ENCODE measurements around the gene AGBL1.
"Not testable (repeated sequence)": the region's sequence is repeated elsewhere in the genome, so short reads cannot be mapped to it uniquely, and the experiment has no call there.

AGBL1 gene

DNA sequence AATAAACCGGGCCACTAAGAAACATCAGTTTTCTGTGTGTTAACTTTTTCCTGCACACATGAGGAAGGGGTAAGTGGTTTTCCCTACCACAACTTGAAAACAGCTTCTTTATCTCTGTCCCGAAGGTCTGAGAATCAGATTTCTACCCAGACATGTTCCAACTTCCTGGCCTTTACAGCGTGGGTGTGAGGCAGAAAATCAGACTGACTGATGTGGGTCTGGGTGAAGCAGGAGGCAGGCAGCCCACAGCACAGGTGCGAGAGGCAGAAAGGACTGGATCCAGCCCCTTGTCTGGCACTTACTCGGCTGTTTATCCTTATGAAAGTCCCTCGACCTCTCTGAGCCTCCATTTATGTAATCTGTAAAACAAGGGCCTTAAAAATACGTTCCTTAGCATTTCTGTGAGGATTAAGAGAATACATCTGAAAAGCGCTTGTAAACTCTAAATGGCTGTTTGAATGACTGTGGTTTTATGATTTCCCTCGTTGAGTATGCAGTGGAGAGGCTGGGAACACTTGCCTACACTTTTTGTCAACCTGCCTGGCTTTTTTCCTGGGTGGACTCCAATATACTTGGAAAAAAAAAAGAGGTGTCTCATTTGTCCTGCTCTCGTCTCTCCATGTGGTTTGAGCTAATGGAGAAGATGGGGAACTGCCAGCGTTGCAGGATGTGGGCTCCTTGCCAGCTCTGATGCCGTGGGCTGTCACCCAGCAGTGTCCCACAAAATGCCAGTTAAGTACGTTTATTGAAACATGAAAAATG, 3.1 kb downstream of the AGBL1 start:
- DNase-seq (ENCODE audit: low read depth in 3 of 3), result no peak

DNA sequence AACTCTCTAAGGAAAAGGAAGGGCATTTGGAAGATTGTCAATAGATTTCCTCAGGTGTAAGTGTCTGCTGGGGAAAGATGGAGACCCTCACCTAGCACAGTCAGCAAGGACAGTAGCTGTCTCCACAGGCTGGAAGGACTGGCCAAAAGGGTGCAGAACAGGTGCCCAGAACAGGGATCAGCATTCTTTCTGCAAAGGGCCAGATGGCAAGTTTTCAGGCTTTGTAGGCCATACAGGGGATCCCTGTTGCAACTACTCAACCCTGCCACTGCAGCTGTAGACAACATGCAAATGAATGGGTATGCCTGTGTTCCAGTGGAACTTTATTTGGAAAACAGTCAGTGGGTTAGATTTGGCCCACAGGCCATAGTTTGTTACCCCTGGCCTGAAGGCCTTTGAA, 8.1 kb downstream of the AGBL1 start:
- no peak for DNase-seq (ENCODE audit: low read depth in 3 of 3)

DNA sequence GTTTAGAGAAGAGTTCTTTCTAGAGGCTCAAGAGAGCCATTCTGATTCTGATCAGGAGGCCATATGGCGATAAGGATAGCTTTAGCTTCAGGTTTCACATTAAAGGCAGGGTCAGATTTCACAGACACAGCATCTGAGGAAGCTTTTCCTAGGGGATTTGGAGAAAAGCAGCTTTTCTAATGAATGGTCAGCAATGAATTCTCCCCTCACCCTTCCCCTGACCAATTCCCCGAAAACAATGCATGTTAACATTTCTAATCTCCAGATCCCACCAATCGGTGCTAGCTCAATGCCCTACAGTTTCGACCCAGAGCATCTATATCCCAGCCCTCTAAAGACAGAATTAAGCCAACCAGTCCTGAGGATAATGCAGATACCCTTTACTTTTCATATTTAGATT, 9.8 kb downstream of the AGBL1 start:
- no peak for DNase-seq (ENCODE audit: low read depth in 3 of 3)

DNA sequence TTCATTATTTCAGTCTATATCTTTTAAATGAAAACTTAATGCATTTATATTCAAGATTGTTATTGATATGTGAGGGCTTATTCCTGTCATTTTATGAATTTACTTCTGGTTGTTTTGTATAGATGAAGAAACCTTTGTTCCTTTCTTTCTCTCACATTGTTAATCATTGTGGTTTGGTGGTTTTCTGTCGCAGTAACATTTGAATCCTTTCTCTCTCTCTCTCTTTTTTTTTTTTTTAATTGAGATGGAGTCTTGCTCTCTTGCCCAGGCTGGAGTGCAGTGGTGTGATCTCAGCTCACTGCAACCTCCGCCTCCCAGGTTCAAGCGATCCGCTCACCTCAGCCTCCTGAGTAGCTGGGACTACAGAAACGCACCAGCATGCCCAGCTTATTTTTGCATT, 22.1 kb downstream of the AGBL1 start:
- DNase-seq (ENCODE audit: low read depth in 3 of 3), result no peak

DNA sequence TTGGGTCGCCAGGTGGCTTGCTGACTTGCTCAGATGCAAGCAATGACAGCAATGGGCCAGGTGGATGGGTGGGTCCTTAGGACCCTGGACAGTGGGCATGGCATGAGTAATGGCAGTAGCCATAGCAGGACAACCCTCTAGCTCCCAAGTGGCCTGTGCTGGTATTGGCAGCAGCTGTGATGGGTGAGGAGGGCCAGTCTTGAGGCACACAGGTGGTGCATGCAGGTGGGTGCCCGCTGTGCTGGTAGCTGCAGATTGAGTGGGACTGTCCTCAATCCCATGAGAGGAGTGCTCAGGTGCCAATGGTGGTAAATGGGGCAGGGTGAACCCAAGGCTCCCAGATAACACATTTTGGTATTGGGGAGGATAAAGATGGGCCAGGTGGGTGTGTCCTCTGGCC, 24.2 kb downstream of the AGBL1 start:
- DNase-seq (ENCODE audit: low read depth in 3 of 3), result no peak

DNA sequence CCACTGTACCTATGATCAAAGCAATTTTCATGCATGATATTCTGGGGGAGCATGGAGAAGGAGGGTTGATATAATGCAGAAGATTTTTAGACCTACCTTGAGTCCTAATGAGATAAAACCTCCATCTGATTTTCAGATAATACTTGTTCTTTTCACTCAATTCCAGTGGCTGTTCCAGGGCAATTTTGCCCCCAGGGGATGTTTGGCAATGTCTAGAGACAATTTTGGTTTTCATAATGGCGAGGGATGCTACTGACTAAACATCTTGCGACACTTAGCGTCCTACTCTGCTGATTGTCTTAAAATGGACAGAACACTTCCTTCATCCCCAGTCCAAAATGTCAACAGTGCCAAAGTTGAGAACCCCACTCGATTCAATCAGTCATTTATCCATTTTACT, 26.6 kb downstream of the AGBL1 start:
- DNase-seq (ENCODE audit: low read depth in 3 of 3), result no peak

DNA sequence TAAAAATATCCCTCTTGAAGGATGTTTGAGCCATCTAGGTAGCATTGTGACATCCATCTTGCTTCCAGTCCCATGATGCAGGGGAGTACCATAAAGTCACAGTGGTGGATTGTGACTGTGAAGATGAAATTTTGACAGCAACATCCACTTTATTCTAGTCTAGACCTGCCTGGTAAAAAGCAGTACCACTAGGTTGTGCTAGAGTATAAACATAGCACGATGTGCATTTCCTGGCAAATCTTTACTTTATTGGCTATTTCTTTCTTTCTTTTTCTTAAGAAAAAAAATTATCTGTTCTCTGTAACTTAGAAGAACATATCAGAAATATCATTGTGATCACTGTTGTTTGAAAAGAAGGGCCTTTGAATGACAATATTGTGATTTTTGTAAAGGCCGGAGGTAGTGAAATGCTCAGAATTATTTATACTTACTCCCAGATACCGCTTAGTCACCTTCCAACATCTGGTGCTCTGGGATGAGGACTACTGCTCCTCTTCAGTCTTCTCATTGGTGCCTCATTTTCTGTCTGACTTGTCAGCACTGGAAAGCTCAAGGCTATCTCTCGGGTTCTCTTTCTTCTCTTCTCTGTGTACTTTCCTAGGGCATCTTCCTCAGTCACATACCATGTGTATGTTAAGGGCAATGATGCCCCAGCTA, 35.6 kb downstream of the AGBL1 start:
- no peak for DNase-seq (ENCODE audit: low read depth in 3 of 3)

DNA sequence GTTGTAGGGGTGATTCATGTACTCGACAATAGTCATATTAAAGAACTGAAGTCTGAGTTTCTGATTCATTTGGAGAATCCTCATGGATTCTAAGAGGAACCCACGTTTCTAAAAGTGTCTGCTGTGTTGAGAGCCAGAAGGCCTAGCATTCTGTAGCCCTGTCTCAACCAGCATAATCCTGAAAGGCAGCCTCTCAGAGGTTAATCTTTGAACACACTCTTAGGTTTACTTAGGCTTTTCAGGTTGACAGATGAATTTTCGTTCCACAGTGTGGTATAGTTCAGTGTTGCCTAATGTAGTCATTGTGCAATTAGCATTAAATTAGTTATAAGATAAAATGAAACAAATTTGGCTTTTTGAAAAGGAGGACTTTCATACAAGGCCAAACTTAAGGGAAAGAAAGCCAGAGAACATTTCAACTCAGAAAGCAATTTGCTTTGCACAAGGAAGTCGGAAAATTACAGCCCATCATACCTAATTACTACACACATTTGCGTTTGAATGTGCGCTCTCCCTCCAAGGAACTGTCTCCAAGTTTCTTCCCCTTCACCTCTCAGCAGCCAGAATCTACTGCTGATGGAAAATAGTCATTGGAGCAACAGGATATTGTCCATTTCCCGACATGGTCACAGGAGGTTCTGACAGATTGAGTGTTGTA, 42.0 kb downstream of the AGBL1 start:
- no peak for DNase-seq (ENCODE audit: low read depth in 3 of 3)

DNA sequence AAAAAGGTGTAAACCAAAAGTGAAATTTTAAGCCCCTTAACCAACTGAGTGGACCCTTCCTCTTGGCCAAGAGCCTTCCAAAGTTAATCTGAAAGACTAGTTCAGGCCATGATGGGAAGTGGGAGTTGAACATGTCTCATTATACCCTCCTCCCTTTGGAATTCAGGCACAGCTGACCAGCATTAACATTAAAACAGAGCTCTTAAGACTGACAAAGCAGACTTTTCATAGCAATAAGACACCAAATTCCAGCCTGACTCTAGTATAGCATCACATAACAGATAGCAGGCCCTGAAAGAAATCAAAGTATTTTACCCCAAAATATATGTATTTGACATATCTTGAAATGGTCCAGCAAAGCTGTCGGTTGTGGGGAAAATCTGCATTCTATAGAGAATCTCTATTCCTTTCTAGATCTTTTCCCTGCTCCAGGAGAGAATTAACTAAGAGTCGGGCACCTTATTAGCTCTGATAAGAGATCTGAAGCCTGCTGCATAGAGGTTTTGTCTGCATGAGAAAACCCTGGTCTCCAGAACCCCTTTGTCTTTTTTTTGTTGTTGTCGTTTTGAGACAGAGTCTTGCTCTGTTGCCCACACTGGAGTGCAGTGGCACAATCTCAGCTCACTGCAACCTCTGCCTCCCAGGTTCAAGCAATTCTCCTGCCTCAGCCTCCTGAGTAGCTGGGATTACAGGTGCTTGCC, 43.2 kb downstream of the AGBL1 start:
- not testable (repeated sequence) for DNase-seq (ENCODE audit: low read depth in 3 of 3)

DNA sequence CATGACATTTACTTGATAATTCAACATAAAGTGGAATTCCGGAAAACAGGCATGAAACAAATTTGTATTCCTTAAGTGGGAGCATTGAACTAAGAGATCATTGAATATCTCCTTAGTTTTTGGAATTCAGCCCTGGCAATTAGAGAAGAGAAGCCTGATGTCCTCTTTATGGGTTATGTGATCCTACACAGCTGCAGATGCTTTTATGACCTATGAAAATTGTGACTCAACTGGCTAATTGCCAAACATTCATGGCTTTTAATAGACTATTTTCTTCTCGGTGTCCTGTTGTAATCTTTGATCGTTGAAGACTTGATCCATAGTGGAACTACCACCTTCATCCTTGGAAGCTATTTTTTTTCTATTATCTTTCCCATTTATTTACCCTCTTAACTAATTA, 46.1 kb downstream of the AGBL1 start:
- no peak for DNase-seq (ENCODE audit: low read depth in 3 of 3)

DNA sequence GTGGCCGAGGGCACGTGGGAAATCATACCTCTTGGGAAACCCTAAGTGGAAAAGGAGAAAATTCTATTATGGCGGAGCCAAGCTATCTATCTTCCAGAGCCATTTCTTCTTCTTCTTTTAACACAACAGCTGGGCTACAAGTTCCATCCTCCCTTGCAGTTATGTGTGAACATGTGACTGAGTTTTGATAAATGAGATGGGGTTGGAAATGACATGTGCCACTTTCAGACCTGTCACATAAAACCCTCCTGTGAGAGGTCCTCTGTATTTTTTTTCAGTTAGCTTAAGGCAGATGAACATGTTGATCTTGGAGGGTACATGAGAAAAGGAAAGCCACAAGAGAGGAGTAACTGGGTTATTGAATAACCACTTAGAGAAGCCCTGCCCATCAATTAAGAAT, 47.9 kb downstream of the AGBL1 start:
- DNase-seq (ENCODE audit: low read depth in 3 of 3), result no peak

DNA sequence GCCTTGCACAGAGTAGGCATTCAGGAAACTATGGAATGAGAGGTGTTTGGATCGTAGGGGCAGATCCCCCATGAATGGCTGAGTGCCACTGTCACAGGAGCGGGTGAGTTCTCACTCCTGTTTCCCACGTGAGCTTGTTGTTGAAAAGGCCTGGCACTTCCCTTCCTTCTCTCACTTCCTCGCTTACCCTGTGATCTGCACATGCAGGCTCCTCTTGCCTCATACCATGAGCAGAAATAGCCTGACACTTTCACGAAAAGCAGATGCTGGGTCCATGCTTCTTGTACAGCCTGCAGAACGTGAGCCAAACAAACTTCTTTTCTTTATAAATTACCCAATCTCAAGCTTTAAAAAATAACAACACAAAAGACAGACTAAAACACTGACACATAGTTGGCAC, 55.4 kb downstream of the AGBL1 start:
- DNase-seq (ENCODE audit: low read depth in 3 of 3), result no peak

DNA sequence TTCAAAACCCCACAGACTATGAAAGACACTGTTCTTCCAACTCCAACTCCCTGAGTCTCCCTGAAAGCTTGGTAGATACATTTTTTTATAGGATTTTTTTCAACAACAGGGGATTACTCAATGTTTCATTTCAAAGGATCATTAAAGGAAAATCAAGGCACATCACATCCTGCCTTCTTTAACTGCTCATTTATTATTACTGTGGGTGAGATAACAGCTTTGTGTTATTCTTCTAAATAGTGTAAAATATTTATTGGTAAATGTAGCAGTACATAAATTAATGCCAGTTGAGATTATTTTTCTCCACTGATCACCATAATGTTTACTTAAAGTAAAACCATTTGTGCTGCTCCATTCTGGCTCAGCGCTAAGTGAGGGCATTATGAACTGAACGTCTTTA, 57.2 kb downstream of the AGBL1 start:
- DNase-seq (ENCODE audit: low read depth in 3 of 3), result no peak

DNA sequence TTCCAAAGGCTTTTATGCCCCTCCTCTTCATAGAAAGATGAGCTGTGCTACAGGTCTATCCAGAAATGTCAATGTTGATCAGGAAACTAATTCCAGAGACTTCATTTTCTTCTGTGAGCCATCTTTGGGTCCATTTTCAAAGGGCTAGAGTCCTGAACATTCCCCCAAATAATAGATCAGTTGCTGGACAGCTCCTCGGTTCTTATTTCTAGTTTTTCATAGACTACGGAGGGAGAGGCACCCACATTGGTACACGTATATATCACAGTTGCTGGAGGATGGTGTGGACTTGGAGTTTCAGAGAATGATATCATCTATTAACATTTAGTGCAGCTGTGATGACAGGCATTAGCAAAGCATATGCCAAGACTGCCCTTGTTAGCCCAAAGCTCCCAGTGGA, 59.1 kb downstream of the AGBL1 start:
- DNase-seq (ENCODE audit: low read depth in 3 of 3), result no peak

DNA sequence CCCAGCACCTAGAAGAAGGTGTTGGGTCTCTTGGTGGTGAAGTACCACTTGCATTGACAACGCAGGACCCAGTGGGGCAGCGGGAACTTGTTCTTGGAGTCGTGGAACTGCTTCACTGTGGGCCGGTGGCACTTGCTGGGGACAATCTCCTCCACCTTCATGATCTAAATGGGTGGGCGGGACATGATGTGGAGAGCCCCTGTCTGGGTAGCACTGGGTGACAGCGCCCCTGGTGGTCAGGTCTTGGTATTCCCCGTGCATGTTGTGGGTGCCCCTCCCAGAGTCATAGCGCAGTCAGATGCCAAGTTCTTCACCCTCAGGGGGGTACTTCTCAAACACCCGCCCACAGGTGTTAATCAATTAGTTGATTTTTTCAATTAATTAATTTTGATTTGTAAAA, 60.2 kb downstream of the AGBL1 start:
- DNase-seq (ENCODE audit: low read depth in 3 of 3), result peak in 1 of 3 donors; percentile 33

DNA sequence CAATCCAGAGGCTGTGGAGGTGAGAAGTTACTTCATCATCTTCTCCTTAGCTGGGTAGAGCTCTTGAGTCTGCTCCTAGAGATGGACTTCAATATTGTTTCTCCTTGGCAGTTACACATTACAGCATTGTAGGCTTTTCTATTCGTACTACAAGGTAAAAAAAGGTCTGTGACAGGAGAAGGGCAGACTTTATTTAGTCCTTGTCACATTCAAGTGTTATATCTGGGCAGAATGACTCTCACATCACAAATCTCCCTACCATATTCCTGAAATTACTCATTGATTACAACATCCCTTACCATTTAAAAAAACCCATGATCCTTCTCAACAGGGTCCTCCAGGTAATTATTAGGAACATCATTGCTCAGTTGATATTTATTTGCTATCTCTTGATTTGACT, 75.0 kb downstream of the AGBL1 start:
- DNase-seq (ENCODE audit: low read depth in 3 of 3), result no peak

DNA sequence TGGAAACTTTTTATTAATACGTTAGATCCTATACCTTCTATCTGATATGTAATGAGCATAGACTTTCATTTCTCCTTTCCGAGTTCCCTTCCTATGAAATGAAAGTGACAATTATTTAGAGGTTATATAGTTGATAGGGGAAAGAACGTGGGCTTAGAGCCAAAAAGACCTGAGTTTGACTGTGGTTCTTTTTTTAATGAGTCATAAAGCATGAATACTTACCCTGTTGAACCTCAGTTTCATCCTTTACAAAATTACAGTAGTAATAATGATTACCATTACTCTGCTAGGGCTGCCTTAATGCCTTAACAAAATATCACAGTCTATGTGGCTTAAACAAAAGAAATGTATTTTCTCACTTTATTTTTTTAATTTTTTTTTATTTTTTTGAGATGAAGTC, 75.9 kb downstream of the AGBL1 start:
- no peak for DNase-seq (ENCODE audit: low read depth in 3 of 3)

DNA sequence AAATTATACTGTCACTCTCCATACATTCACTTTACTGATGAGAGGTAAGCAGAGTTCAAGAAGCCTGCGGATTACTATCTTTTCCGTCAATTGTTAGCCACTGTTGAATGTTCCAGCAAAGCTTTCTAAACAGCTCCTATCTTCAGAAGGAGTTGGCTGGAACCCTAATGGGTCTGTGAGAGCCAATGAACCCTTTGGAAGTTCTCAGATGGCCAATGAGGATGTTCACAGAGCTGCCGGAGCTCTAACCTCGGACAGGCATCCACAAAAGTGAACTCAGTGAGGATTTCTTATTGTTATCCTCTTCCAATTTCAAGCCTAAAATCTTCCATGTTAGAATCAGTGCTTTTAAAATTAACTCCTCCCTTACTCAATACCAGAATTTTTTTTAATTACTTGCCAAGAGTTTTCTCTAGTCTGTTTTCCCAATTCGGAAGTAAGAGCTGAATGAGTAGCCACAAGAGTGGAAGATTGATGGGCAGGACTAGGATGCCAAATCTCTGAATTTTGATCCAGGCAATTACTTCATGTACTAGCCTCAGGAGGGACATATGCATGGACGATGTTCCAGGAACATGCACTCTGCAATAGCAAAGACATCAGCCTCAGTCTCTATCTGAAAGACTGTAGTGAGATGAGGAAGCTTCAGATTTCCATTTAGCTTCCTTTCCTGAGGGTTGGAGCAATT, 78.1 kb downstream of the AGBL1 start:
- DNase-seq (ENCODE audit: low read depth in 3 of 3), result no peak

DNA sequence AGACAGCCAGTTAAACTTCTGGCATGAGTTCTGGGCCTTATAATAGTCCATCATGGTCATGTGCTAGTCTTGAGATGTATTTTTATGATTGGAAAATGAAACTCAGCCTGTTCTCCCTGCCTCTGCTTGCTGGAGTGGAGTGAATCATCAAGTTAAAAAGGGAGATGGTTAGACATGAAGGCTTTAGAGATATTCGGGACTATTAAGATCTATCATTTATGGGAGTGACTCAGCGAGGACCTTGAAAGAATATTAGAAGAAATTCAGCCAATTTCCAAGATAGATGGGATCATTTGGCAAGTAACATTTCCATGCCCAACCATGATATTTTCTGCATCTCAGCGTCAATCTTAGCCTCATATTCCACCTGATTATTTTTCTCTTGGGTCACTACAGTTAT, 79.8 kb downstream of the AGBL1 start:
- DNase-seq (ENCODE audit: low read depth in 3 of 3), result no peak

DNA sequence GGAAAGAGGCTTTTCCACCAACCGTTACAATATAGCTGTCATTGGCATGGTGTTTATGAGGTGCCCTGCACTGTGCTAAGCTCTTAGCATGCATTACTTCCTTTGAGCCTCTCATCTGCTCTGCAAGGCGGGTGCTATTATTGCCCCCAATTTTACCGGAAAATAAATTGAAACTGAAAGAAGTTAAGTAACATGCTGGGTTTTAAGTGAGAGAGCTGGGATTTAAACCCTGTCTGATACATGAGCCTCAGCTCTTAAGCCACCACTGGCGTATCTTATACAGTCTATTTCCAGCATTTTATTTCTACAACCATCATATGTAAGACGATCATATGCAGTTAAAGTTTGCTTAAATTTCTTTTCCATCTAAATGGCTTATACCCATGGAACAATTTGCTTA, 81.6 kb downstream of the AGBL1 start:
- DNase-seq (ENCODE audit: low read depth in 3 of 3), result no peak

DNA sequence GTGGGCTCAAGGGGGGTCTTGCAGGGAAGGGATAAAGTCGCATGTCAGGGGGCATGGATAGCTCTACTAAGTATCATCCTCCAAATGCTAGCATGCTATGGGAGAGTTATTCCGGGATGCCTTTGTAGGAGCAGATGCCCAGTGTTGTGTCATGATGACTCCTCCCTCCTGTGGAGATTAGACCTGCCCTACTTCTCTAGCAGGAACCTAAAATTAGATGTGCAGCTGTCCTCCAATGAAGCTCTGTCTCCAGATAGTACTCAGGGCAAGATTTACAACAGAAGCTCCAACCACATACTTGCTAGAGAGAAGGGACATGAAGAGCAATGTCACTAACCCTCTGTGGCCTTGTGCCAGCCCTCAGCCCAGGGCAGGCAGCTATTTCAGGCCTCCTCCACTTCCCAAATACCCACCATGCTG, 82.5 kb downstream of the AGBL1 start:
- DNase-seq (ENCODE audit: low read depth in 3 of 3), result no peak

DNA sequence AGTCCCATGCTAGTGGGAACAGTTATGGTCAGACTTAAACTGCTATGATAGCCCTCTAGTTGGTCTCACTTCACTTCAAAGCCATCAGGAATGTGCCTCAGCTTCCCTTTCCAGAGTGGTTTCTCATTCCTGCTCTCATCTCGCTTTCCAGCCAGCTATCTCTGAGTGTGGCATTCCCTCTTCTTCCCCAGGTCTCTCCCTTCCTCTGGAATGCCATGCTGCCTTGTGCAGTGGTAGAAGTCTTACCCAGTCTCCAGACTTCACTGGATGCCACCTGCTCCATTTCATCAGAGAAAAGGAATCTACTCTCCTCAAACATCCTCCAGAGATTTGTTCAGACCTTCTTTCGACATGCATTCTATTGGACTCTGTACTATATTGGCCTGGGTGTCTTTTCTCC, 83.0 kb downstream of the AGBL1 start:
- no peak for DNase-seq (ENCODE audit: low read depth in 3 of 3)
